DLD1 (cell line): ENCODE data around the gene ATP5F1E.

Experiments
- in situ Hi-C: cut with HindIII; loops from 2 replicates; pipeline ENCODE4 v1.10.0; 2017; ENCODE audit warnings: low sequenced_read_pairs

Gene ATP5F1E

DNA sequence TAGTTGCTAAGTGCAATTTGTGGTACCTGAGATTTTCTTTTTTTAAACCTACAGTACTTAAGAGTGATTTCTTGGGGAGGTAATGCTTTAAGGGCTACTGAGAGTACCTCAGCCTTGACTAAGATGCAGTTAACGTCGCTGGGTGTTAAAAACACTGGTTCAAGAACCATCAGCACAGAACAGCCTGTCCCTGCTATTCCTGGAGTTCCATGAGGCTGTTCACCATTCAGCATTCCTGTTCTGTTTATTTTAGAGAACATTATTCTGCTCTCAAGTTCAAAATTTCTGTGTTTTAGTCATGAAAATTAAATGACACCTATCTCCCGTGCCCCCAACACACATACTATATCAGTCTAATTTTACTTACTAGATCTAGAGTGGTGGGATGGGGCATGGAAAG is 12.2 kb upstream of the ATP5F1E start:
- in situ Hi-C loops = loop anchor here (5.0 kb wide), 1 partner anchor 72 kb away; no protein-coding TSS in a partner anchor

DNA sequence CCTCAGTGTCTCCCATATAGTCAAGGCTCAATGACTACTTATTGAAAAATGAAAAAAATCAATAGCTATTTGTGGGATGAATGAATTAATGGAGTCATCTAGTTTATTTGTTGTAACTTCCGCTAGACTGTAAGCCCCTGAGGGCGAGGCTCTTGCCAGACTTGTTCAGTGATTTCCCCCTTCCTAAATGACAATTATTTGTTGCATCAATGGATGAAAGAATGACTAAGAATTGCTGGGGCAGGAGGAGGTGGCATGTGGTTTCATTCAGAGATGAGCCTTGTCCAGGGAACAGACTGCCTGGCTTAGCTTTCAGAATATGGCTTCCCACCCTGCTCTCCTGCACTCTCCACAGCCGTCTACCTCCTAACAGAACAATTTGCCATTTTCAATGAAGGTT is 11.6 kb upstream of the ATP5F1E start:
- in situ Hi-C loops = loop anchor here (5.0 kb wide), 1 partner anchor 71 kb away; no protein-coding TSS in a partner anchor

DNA sequence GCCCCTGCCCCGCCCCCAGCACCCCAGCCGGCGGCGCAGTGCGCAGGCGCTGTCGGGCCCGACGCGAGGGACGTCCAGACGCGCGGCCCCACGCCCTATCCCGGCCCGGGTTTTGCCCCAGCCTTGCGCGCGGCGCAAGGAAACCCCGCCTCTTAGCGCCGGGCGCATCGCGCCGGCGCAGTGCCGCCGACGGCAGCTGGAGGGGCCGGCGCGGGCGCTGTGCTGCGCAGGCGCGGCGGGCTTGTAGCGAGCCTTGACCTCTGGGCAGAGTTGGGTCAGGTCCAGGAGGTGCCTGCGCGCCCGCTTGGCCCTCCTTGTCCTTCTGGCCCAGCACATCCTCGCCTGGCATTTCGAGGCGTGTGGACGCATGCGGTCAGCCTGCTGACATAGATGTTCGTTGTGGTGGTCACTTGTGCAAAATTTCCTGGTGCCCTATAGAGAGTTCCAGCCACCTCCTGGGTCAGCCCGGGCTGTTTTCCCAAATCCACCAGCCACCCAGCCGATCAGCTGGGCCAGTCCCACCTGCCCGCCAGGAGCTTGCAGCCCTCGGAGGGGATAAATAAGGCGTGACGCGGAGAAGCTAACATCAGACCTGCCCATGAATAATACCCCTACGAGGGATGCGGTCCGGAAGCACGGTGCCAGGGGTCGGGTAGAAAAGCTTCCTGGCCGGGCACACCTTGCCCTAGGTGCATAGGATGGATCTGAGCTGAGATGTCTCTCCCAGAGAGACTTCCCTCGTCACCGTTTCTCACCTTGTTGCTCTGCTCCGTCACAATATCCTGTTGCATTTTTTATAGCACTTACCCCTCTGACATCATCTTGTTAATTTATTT is 10.9 kb upstream of the ATP5F1E start:
- in situ Hi-C loops = loop anchor here (5.0 kb wide), 1 partner anchor 71 kb away; no protein-coding TSS in a partner anchor

DNA sequence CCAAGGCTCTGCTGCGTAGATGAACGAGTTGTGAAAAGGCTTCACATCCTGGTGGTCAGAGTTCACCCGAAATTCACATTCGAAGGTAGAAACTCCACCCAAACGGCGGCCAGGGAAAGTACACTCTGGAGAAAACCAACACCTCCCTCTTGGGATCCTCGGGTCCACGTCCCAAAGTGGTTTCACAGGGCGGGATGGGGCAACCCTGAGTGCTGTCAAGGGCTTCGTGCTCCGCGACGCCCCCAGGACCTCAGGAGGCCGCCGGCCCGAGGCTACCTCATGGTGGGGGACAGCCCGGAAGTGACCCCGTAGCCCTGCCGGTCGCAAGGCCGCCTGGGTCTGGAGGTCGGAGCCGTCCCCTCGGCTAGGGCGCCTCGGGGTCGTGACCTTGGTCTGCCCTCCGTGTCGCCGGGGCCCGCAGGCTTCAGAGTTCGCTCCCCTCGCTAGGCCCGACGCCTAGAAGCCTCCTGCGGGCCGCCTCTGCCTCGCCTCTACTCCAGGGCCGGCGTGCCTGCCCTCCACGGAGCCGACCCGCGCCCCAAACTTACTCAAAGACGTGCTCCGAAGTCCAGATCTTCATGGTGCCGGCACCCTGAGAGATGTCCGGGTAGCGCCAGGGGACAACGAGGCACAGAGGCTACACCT is 10.1 kb upstream of the ATP5F1E start, which contains the start of gene PRELID3B:
Gene PRELID3B (minus strand): TSS at position 636 of the 645 bp plus-strand sequence. CDS start 56 bp downstream, at position 580.
- in situ Hi-C loops = loop anchor here (5.0 kb wide), 1 partner anchor 70 kb away; no protein-coding TSS in a partner anchor

DNA sequence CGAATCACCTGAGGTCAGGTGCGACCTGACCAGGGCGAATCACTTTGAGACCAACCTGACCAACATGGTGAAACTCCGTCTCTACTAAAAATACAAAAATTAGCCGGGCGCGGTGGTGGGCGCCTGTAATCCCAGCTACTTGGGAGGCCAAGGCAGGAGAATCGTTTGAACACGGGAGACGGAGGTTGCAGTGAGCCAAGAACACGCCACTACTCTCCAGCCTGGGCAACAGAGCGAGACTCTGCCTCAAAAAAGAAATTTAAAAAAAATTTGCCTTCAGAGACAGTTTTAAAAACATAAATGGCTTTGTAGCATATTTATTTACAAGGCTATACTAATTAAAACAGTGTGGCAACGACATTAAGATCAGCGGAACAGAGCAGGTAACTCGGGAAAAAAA is 9.4 kb upstream of the ATP5F1E start:
- in situ Hi-C loops = loop anchor here (5.0 kb wide), 1 partner anchor 69 kb away; no protein-coding TSS in a partner anchor

DNA sequence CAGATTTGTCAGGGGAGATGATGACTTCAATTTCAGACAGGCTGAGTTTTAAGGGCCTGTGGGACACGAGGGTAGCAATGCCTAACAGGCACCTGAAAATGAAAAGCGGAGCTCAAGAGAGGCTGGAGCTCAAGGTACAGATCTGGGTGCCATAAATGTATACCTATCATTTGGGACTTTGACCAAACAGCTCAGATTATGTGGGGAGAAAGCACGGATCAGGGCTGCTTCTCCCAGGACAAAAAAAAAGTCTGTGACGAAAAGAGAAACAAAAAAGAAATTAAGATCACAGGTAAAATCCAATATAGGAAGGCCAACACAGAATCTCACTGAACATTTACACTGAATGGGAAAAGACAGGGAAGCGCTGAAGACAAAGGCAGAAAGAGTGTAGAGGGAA is 8.5 kb upstream of the ATP5F1E start:
- in situ Hi-C loops = loop anchor here (5.0 kb wide), 1 partner anchor 68 kb away; no protein-coding TSS in a partner anchor

DNA sequence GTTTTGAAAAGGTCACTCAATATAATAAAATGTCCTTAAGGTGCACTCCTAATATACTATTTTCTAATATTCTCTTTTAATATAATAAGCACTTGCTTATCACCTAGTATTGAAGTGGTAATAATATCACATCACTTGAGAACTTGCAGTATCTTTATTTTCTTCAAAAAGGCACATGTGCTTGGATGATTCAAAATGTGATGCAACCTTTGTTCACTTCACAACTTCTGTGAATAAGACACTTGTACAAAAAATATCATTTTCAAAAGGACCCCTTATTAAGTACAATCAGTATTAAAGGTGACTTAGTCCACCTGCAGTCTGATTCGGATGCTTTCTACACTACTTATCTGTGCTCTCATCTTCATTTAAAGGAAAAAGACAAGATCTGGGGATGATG is 7.1 kb upstream of the ATP5F1E start:
- in situ Hi-C loops = no loop called here

DNA sequence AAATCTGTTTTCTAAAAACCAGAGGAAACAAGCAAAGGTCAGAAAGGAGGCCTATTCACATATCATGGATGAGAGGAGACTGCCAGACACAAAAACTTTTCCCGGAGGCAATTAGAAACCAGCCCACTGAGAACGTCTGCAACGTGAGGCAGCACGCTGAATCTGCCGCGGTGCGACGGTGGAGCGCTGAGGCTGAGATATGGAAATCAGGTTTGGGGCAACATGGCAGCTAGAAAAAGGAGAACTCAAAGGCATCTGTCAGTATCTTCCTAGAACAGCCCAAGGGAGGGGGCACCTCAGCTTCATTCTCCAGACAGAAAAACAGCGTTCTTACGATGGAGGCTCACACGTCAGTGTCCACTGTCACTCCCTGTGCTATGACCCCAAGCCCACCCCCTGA is 5.3 kb upstream of the ATP5F1E start:
- in situ Hi-C loops = no loop called here

DNA sequence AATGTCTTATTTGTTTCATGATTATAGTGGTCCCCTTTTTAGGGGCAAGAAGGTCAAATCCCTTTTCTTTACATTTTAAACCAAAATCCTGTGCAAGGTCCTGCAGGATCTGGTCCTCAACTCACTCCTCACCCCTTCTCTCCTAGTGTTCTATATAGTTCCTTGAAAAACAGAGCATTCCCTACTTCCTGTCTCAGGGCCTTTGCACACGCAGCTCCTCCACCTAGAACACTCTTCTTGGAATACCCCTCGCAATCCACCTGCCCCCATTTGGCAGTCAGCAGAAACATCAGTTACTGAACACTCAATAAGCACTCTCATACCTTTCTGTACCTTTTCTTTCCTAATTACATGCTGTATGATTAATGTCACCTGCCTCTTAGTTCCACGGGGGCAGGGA is 3.2 kb upstream of the ATP5F1E start:
- in situ Hi-C loops = no loop called here

DNA sequence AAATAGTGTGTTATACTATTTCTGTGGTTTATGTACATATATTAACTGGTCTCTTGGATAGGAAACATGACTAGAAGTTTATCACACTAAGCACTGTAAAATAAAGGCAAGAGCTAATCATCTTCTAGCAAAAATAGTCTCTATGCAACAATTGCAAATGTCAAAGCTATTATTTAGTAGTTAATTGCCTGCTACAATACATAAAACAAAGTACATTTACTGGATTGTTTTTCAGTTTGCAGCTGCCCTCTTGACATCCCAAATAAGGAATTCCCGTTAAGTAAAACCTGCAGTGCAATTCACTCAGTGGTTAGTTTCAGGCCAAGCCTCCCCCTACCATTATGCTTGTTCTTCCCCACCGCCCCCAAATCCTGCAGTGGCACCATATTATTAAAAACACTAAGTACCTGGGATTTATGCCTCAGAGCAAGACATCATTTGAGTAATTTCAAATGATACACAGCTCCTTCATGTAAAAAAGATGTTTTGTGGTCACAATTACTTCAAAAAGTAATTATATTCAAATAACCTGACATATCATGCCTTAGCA is 1.6 kb upstream of the ATP5F1E start:
- in situ Hi-C loops = no loop called here

DNA sequence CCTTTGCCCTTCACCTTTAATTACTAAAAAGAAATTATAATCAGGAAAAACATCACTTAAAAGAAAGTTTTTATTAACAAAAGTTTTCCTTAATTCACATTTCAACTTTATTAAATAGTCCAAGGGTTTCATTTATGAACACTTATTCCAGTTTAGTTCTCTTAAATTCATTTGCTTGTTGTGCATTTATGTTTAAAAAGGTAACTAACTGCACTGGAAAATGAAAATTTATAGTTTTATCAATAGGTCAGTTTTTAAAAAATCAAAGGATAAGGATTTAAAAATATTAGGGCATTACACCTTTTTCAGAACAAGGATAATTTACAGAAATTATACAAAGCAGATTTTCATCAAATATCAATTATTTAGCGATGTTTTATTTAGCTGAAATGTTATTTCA is 958 bp upstream of the ATP5F1E start:
- in situ Hi-C loops = no loop called here

DNA sequence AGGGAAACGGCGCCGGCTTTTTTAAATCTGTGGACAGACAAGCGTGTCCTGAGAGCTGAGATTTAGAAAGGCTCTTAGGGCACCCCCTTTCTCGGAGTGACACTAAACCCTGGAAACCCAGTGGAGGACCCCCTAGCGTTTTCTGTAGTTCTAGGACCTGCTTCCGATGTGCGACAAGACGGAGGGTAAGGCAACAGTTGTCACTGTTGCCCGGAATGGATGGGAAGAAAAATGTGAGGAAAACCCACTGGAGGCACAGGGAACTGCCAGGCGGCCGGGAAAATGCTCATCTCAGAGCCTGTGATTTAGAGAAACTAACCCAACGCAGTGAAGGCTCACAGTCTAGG is 551 bp upstream of the ATP5F1E start:
- in situ Hi-C loops = no loop called here

DNA sequence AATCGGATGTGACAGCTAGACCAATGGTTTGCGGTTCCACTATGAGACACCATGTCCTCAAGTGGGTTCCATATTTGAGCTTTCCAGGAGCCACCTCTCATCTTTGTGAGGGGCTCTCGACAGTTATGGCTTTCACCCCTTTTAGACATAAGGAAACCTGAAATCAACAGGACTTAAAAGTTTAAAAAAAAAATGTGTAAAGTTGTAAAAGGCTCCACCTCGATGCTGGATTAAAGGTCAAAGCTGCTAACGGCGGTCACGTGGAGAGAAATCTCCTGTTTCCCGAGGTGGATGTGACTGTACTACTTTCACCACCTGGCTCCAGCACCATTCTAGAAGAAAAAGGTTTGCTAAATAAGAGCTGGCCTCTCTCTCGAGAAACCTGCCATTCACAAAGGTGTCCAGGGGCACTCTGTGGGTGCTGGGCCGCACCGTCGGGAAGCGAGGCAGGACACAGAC is 542 bp downstream of the ATP5F1E start:
- in situ Hi-C loops = no loop called here

DNA sequence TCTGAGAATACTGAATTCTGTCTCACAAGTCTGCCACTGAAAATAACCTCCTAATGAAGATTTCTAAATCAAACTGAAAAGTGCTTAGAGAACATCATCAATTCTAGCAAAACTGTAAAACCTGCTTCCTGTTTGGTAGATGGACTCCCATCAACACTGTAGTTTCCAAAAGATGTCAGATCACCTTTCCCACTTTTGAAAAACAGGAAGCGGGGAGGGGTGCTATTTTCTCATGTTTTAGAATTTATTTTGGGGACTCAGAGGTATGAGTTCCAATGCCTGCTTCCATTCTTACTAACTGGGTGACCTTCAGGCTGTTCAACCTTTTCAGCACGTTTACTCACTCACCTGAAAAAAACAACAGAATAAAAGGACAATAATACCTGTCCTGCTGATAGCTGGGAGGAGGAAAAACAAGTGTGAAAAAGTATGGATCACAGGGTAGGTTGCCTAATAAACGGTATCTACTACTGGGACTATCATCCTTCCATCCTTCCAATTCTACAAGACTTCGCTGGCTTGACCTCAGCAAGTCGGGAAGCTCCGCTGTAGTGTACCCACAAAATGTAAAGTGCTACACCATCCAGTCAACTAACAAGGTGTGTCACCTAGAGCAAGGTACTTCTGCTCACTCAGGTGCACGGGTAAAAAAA is 1.1 kb downstream of the ATP5F1E start:
- in situ Hi-C loops = no loop called here

DNA sequence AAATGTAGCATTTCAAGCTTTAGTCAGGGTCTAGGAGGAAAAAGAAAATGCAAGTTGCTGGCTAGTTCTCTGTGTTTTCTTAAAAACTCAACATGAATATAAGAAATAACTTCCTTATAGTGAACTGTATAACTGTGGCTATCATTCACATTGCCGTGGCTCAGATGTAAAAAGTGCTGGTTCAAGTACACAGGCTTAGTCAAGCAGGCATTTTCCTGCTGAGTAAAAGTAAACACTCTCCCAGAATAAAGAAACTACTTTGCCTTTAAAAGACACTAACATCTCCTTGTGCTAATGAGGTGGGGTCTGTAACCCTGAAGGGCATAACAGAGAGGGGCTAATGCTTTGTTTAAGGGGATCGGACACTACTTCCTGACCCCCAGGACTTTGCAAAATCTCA is 3.3 kb downstream of the ATP5F1E start:
- in situ Hi-C loops = no loop called here

DNA sequence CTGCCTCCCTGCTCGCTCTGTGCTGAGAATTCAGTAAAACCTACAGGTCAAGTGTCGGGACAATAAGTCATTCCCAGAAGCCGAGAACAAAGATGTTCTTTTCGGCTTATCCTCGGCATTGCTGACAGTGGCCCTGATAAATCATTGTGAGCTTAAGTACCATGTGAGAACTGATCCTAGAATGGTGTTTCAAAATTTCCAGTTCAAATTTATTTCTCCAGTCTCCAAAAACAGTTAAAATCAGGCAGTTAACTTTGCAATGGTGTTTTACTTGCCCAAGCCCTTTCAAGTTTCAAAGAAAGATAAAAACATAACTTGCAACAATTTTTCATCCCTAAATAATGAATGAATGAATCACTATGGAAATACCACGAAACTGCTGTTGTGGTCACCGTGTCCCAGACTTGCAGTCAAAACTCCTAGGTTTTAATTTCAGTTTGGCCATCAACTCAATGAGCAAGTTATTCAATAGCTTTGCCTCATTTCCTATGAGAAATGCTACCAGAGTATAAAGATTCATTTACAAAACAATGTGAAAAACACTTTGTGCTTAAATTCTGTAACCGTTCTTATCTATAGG is 4.3 kb downstream of the ATP5F1E start:
- in situ Hi-C loops = no loop called here

DNA sequence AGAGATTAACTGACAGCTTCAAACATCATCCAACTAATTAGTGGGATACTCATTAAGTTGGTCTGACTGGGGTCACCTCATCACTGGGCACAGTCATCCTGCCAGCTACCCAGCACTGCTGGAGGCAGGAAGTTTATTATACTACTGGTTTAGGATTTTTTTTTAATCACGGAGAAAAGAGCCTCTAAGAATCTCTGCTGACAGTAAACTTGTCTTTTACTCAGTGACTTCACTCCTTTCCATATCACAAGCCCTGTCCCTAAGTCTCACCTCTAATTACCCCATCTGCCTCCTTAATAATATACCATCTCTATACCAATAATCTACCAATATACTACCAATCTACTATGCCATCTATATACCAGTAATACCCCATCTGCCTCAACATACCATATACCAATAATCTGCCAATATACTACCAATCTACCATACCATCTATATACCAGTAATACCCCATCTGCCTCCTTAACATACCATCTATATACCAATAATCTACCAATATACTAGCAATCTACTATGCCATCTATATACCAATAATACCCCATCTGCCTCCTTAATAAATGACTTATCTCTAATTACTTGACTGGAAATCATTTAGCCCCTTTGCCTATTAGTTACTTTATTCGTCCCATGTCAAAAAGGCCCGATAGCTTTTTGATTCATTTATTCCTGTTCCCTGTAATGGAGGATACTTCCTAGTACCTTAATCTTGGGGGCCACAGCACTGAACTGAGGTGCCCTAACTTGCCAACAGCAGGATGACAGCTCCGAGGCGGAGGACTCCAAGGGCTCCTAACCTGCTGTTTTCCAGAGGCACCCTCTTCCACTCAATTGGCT is 5.0 kb downstream of the ATP5F1E start:
- in situ Hi-C loops = no loop called here

DNA sequence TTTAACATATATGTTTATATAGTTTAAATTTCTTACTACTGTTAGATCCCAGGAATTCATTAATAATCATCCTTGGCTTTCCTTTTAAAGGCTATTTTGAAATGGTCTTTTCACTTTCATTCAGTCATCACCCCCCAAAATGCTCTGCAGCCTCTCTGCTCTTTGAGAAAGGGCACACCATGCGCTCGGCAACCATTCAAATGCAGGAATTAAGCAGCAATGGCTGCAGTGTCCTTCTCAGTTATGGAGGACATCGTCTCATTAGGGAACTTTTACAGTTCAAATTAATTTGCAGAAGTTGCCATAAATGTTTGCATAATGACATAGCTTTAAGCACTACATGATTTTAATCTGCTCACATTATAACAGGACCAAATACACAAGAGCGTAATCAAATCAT is 6.6 kb downstream of the ATP5F1E start:
- in situ Hi-C loops = no loop called here

DNA sequence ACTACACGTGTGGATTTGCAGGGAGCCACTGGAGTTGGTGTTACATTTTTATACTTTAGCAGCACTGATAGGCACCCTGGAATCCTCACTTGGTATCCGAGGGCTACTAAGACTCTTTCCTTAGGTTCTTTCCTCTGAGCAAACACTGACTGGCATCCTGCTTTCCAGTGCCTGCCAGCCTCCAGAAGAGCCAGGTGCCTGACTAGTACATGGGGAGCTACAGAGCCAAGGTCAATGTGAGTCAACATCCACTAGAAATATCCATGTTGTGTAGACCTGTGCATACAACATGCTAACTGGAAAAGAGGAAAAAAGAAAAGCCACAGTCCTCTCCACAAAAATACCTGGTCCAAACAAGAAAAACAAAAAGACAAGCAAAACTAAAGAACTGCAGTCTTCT is 7.0 kb downstream of the ATP5F1E start:
- in situ Hi-C loops = no loop called here

DNA sequence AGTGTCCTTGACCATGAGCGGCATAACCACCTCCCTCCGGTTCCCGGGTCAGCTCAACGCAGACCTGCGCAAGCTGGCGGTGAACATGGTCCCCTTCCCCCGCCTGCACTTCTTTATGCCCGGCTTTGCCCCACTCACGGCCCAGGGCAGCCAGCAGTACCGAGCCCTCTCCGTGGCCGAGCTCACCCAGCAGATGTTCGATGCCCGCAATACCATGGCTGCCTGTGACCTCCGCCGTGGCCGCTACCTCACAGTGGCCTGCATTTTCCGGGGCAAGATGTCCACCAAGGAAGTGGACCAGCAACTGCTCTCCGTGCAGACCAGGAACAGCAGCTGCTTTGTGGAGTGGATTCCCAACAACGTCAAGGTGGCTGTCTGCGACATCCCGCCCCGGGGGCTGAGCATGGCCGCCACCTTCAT is 8.0 kb downstream of the ATP5F1E start:
- in situ Hi-C loops = no loop called here
